Activated CD8-positive, alpha-beta memory T cell treated with anti-CD3 and anti-CD28 coated beads for 48 hours (primary cell): Measurements from ENCODE around the gene OR52L1.

ENCODE experiments used
- DNase-seq, 3 experiments: peaks; one replicate each; pipeline ENCODE4 v3.0.0-alpha.2; 2020; ENCODE audit warnings: low read depth in 2 of 3, low spot score in 2 of 3

The OR52L1 gene

DNA sequence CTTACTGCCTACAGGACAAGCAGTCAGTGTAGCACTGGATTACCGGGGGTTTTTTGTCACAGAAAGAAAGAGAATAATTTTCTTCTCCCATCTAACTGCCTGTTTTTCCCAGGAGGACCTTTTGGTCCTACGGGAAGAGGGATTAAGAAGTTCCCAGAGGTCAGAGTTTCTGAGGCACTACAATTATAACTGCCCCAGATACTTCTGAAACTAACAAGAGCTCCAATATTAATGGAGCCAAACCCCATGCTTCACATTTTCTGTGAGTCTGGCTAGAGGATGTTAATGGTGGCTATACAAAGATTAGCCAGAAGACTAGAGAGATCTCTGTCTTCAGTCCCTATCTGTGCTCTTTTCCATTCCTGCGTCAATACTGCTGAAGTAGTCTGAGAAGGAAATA, 44.8 kb downstream of the OR52L1 start, which contains the start of gene OR56A3:
Gene OR56A3 (plus strand): TSS at position 301 of the 400 bp plus-strand sequence. CDS start 5,096 bp downstream, outside the sequence.
- DNase-seq, result no peak

DNA sequence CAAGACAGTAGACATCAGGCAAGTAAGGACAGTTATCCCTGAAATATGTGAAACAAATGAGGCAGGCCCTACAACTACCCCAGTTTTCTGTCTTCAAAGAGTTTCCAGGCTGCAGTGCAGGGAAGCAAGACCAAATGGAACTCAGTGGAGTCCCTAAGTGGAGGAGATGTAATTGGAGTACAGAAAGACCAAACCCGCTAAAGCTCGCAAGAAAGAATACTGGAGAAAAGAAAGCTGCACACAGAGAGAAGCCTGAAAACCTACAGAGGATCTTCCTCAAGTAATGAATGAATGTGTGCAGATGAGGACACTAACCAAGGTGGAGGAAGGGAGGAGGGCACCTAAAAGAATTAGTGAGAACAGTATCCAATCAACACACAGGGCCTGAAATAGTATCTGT, 46.0 kb downstream of the OR52L1 start:
- no peak for DNase-seq

DNA sequence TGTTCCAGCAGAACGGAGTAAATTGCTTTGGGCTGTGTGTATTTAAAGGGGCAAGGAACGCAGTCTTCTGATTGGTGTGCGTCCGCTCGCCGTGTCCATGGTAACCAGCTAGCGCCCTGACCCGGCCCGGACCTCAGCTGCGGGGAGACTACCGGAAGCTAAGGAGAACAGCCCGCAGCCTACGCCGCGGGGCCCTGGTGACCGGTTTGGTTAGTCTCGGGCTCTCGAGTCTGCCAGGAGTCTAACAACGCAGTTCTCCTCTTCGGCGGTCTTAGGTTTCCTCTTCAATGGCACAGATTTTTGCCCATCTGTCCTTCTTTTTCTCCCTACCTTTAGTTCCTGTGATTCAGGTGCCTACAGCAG, 48.2 kb downstream of the OR52L1 start:
- DNase-seq, result no peak

- DNase-seq, result no peak
Observed at GRCh38 chr11:5937868-5938602, 48.8 kb downstream of the OR52L1 start.
